AG09319 (cell line): Measurements from ENCODE around the gene SIPA1L3.

ENCODE experiments used
- DNase-seq: peaks from one replicate; pipeline ENCODE4 v3.0.0-alpha.2; 2010; ENCODE audit warnings: low read depth; ENCODE audit errors: extremely low read depth
- CTCF ChIP-seq: IDR thresholded peaks from 2 replicates; pipeline ENCODE4 v1.5.1; 2011; ENCODE audit warnings: low read depth, mild to moderate bottlenecking, inconsistent platforms, low read length, moderate library complexity

SIPA1L3 gene

GRCh38 chr19:38009650-38010242 is 102.7 kb downstream of the SIPA1L3 start:
- no peak for TF ChIP-seq CTCF
- no peak for DNase-seq

DNA sequence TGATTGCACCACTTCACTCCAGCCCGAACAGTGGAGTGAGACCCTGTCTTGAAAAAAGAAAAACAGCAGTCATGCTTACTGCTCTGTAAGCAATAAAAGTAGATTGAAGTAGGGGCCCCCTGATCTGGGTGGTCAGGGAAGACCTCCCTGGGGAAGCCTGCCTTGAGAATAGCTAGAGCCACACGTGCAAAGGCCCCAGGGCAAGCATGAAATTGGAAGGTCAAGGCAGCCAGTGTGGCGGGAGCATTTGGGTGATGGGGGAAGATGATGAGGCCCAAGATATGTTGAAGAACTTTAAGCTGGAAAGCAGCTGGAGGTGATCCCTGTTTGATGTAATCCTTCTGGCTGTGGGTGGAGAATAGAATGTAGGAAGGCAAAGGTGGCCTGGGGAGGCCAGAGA is 104.4 kb downstream of the SIPA1L3 start:
- TF ChIP-seq CTCF = no peak
- no peak for DNase-seq

- no peak for TF ChIP-seq CTCF
- DNase-seq = no peak
Measured at GRCh38 chr19:38012290-38012689, 105.3 kb downstream of the SIPA1L3 start.

GRCh38 chr19:38012944-38013343 is 105.9 kb downstream of the SIPA1L3 start:
- no peak for TF ChIP-seq CTCF

GRCh38 chr19:38013913-38014580 is 107.0 kb downstream of the SIPA1L3 start:
- TF ChIP-seq CTCF = no peak
- no peak for DNase-seq

More at GRCh38 chr19:38012944-38013343, 105.9 kb downstream of the SIPA1L3 start:
- no peak for DNase-seq

GRCh38 chr19:38015216-38015615 is 108.2 kb downstream of the SIPA1L3 start:
- no peak for DNase-seq
- no peak for TF ChIP-seq CTCF

DNA sequence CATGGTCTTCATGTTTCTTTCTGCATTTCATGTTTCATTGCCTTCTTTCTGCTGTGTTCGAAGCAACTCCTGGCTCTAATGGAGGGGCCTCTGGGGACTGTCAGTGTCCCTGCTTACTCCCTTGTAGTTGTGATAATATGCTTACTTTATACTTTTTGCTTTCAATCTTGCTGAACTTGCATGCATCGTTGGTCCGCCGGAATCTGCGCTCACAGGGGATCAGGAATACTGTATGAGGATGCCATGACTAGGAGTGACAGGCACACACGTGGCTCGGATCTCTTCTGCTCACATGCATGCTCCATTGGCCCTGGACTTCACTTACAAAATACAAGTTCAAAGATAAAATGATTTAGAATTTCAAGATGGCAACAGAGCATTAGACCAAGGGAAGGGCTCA is 108.8 kb downstream of the SIPA1L3 start:
- TF ChIP-seq CTCF = no peak

More for the DNA sequence above, 108.8 kb downstream of the SIPA1L3 start:
- no peak for DNase-seq
